ENCODE results near the gene TP53TG3. TPM values are rescaled to one million over a fixed set of nuclear protein-coding genes. Genes with fewer than 3 reads are reported as not detected.
"Not testable (repeated sequence)": the region's sequence is repeated elsewhere in the genome, so short reads cannot be mapped to it uniquely, and the experiment has no call there.

TP53TG3 gene
- 0.10 and 1.8 TPM in 2 replicates for total RNA-seq (2014; rRNA removed; shearing (Covaris generic))

GRCh38 chr16:32676065-32676464 lies at the start of gene TP53TG3:
TP53TG3 (minus strand) TSS chr16:32676165; CDS start chr16:32676097, 68 bp downstream.
- DNase-seq (ENCODE audit: low read depth): not testable (repeated sequence)

GRCh38 chr16:32650876-32651275 lies 25.1 kb downstream of the TP53TG3 start:
- not testable (repeated sequence) for DNase-seq (ENCODE audit: low read depth)

GRCh38 chr16:32647562-32647961 lies 28.4 kb downstream of the TP53TG3 start:
- DNase-seq (ENCODE audit: low read depth): not testable (repeated sequence)

GRCh38 chr16:32646780-32647179 lies 29.2 kb downstream of the TP53TG3 start:
- DNase-seq (ENCODE audit: low read depth): not testable (repeated sequence)

- not testable (repeated sequence) for DNase-seq (ENCODE audit: low read depth)
These were observed 29.8 kb downstream of the TP53TG3 start for GRCh38 chr16:32646177-32646576.

DNA sequence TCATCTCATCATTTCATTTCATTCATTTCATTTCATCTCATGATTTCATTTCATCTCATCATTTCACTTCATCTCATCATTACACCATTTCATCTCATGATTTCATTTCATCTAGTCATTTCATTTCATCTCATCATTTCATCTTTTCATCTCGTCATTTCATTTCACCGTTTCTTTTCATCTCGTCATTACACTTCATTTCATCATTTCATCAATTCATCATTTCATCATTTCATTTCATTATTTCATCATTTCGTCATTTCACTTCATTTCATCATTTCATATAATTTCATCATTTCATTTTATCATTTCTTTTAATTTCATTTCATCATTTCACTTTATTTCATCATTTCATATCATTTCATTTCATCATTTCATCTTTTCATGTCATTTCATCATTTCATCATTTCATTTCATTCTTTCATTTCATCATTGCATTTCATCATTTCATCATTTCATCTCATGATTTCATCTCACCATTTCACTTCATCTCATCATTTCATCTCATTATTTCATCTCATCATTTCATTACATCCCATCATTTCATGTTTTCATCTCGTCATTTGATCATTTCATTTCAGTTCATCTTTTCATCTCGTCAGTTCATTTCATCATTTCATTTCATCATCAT lies 30.6 kb downstream of the TP53TG3 start:
- DNase-seq (ENCODE audit: low read depth): not testable (repeated sequence)

DNA sequence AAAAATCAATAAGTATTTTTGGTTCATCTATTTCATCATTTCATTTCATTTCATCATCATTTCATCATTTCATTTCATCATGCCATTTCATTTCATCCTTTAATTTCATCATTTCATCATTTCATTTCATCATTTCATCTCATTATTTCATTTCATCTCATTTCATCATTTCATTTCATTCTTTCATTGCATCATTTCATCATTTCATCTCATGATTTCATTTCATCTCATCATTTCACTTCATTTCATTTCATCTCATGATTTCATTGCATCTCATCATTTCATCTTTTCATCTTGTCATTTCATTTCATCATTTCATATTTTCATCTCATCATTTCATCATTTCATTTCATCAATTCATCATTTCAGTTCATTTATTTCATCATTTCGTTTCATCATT lies 31.2 kb downstream of the TP53TG3 start:
- not testable (repeated sequence) for DNase-seq (ENCODE audit: low read depth)

- DNase-seq (ENCODE audit: low read depth): not testable (repeated sequence)
These were observed 38.4 kb downstream of the TP53TG3 start for GRCh38 chr16:32637614-32638013.

GRCh38 chr16:32632096-32632495 lies 43.9 kb downstream of the TP53TG3 start:
- not testable (repeated sequence) for DNase-seq (ENCODE audit: low read depth)
